ENCODE data around the gene IMP3.
A peak's percentile ranks its signal among the peaks of the same experiment; 100 is the strongest.
"Not testable (repeated sequence)": the region's sequence is repeated elsewhere in the genome, so short reads cannot be mapped to it uniquely, and the experiment has no call there.

IMP3 gene

GRCh38 chr15:75650908-75651809, 11.1 kb upstream of the IMP3 start:
- no peak for DNase-seq

GRCh38 chr15:75649848-75650247, 9.8 kb upstream of the IMP3 start:
- no peak for DNase-seq

- no peak for DNase-seq
Measured at GRCh38 chr15:75649045-75649761, 9.2 kb upstream of the IMP3 start.

GRCh38 chr15:75648156-75649000, 8.4 kb upstream of the IMP3 start:
- DNase-seq, result peak; percentile 68

GRCh38 chr15:75647370-75648155, 7.5 kb upstream of the IMP3 start, which contains the start of gene SNX33:
Gene SNX33 (plus strand): TSS chr15:75647912. CDS start chr15:75649103, 1,191 bp downstream.
- peak; percentile 94 for DNase-seq

- no peak for DNase-seq
Measured at GRCh38 chr15:75646944-75647364, 6.9 kb upstream of the IMP3 start.

GRCh38 chr15:75646112-75646943, 6.3 kb upstream of the IMP3 start:
- no peak for DNase-seq

GRCh38 chr15:75644376-75644775, 4.4 kb upstream of the IMP3 start:
- no peak for DNase-seq

- DNase-seq, result no peak
Measured at GRCh38 chr15:75641603-75642002, 1.6 kb upstream of the IMP3 start.

GRCh38 chr15:75641179-75641503, 1.1 kb upstream of the IMP3 start:
- DNase-seq, result no peak

GRCh38 chr15:75640483-75641178, 607 bp upstream of the IMP3 start:
- DNase-seq, result no peak

- no peak for DNase-seq
Measured at GRCh38 chr15:75639191-75639708, 774 bp downstream of the IMP3 start.

- DNase-seq, result no peak
Measured at GRCh38 chr15:75637245-75638009, 2.6 kb downstream of the IMP3 start.

- no peak for DNase-seq
Measured at GRCh38 chr15:75636026-75636425, 4.0 kb downstream of the IMP3 start.

- DNase-seq, result not testable (repeated sequence)
Measured at GRCh38 chr15:75633922-75634321, 6.1 kb downstream of the IMP3 start.

- DNase-seq, result no peak
Measured at GRCh38 chr15:75631935-75632334, 8.1 kb downstream of the IMP3 start.

- peak; percentile 98 for DNase-seq
Measured at GRCh38 chr15:75625542-75626347, 14.3 kb downstream of the IMP3 start, which contains the start of gene SNUPN. Gene SNUPN (minus strand): TSS chr15:75625725. CDS start chr15:75621051, 4,674 bp downstream.

GRCh38 chr15:75622505-75622904, 17.5 kb downstream of the IMP3 start:
- DNase-seq, result no peak
